ENCODE results near the gene AMH.
"Not testable (repeated sequence)": the region's sequence is repeated elsewhere in the genome, so short reads cannot be mapped to it uniquely, and the experiment has no call there.

Gene AMH

GRCh38 chr19:2271234-2272103 is 22.3 kb downstream of the AMH start:
- no peak for DNase-seq

GRCh38 chr19:2273356-2274184 is 24.4 kb downstream of the AMH start:
- DNase-seq: peak; percentile 80

- DNase-seq: no peak
Observed at GRCh38 chr19:2274185-2274711, 25.1 kb downstream of the AMH start.

- peak; percentile 49 for DNase-seq
Observed at GRCh38 chr19:2274931-2275535, 25.9 kb downstream of the AMH start.

- DNase-seq: no peak
Observed at GRCh38 chr19:2275588-2276428, 26.7 kb downstream of the AMH start.

GRCh38 chr19:2276429-2276986 is 27.4 kb downstream of the AMH start:
- DNase-seq: no peak

- no peak for DNase-seq
Observed at GRCh38 chr19:2277138-2277537, 28.0 kb downstream of the AMH start.

- no peak for DNase-seq
Observed at GRCh38 chr19:2278459-2279158, 29.5 kb downstream of the AMH start.

GRCh38 chr19:2280633-2281264 is 31.6 kb downstream of the AMH start:
- DNase-seq: no peak

GRCh38 chr19:2281265-2282061 is 32.3 kb downstream of the AMH start:
- DNase-seq: not testable (repeated sequence)

GRCh38 chr19:2282062-2282861 is 33.1 kb downstream of the AMH start, which contains the start of gene PEAK3:
Gene PEAK3, minus strand, starts transcription at chr19:2282175. Its CDS starts 1,244 bp downstream, at chr19:2280931.
- DNase-seq: peak; percentile 21

- no peak for DNase-seq
Observed at GRCh38 chr19:2282862-2283237, 33.7 kb downstream of the AMH start.

GRCh38 chr19:2283835-2284507 is 34.8 kb downstream of the AMH start:
- no peak for DNase-seq

- DNase-seq: no peak
Observed at GRCh38 chr19:2286402-2287140, 37.4 kb downstream of the AMH start.

- DNase-seq: no peak
Observed at GRCh38 chr19:2287585-2288337, 38.6 kb downstream of the AMH start.

GRCh38 chr19:2288338-2288817 is 39.3 kb downstream of the AMH start:
- no peak for DNase-seq
